ENCODE results near the gene PRR7. TPM values are rescaled to one million over a fixed set of nuclear protein-coding genes. Genes with fewer than 3 reads are reported as not detected.

PRR7 gene
- total and polyA plus RNA-seq, 2 experiments from 2014 or later, result 4.8 to 11.7 TPM

DNA sequence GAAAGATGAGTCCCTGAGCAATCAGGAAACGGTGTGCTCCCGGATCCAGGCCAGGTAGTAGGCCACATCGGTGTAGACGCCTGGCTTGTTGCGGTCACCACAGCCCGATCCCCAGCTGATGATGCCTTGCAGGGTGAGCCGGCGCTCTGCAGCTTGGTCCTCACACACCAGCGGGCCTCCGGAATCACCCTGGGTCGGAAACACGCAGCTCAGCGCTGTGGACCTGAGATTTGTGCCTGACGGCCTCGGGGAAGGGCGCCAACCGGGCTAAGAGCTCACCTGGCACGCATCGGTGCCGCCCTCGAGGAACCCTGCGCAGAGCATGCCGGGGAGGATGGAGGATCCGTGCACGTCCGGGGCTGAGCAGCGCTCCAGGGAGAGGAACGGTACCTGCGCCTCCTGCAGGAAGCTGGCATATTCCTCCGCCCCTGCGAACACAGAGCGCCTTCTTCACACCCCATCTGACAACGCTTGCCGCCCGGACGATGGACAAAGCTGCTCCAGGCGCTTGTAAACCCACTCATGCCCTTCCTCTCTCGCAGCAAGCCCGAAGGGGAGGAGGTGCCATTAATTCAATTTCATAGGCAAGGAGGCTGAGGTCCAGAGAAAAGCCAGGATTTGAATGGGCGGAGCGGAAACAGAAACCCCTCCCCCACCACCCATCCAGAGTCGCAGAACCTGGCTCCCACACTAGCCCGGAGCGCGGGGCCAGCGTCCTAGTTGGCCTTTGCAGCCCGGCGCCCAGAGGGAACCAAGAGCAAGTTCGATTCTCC lies 44.2 kb upstream of the PRR7 start:
- Histone ChIP-seq H3K27me3 (peaks cover 8% of the 10 kb centered on the region), H3K36me3 (replicated peaks; ENCODE audit: insufficient read depth, low read depth) (no peaks in the 10 kb centered on the region), H3K9me2 (replicated peaks; ENCODE audit: insufficient read depth) (no peaks in the 10 kb centered on the region), H3K27ac (no peak overlapping the region), H3K9me3 (ENCODE audit: low read depth) (no peaks in the 10 kb centered on the region), H4K20me1 (ENCODE audit: insufficient read depth, poor library complexity, severe bottlenecking) (no peaks in the 10 kb centered on the region), H3K79me2 (no peaks in the 10 kb centered on the region), H2AFZ (peak overlapping the region; percentile 71), H3K4me2 (peak overlapping the region; percentile 100), H3K4me3 (no peak overlapping the region), H3K4me1 (ENCODE audit: insufficient read depth) (peaks cover 18% of the 10 kb centered on the region)
- DNase-seq (ENCODE audit: low spot score), result peak; percentile 89
- TF ChIP-seq, protein P1, sequence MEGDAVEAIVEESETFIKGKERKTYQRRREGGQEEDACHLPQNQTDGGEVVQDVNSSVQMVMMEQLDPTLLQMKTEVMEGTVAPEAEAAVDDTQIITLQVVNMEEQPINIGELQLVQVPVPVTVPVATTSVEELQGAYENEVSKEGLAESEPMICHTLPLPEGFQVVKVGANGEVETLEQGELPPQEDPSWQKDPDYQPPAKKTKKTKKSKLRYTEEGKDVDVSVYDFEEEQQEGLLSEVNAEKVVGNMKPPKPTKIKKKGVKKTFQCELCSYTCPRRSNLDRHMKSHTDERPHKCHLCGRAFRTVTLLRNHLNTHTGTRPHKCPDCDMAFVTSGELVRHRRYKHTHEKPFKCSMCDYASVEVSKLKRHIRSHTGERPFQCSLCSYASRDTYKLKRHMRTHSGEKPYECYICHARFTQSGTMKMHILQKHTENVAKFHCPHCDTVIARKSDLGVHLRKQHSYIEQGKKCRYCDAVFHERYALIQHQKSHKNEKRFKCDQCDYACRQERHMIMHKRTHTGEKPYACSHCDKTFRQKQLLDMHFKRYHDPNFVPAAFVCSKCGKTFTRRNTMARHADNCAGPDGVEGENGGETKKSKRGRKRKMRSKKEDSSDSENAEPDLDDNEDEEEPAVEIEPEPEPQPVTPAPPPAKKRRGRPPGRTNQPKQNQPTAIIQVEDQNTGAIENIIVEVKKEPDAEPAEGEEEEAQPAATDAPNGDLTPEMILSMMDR (IDR thresholded peaks at IDR 0.05; ENCODE audit: poor library complexity), result peak; percentile 55
- TF ChIP-seq EZH2 (IDR thresholded peaks at IDR 0.05; ENCODE audit: borderline replicate concordance), result no peak
- 14% methylated on average over 49 of the region's 49 CpGs for WGBS (ENCODE audit: low lambda C conversion rate, missing lambda C conversion rate)

DNA sequence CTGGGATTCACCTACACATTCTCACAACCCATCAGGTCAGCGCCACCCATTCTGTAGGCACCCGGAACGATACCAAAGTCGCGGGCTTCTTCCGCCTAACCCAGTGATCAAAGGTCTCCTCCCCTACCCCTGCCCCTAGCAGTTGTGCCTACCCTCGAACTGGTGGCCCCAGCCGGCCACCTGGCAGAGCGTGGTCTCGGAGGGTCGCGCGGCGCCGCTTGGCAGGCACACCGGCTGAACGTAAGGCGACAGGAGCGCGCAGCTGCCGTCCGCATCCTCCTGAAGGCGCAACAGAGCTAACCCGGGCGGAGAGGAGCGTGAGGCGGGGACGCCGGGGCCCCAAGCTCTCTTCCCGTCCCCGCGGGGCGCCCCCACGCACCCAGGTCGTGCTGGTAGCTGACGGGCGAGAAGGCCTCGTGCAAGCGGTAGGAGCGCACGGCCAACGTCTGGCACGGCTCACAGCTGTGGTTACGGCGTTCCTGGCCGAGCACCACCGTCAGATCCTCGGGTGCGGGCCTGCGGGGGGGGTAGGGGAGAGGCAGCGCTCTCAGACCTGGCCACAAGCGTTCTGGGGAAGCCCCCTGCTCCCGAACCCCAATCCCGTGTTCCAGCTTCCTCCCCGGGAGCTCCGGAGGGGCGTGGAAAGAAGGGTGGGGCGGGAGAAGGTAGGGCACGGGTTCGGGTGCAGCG lies 43.4 kb upstream of the PRR7 start:
- Histone ChIP-seq H3K27ac (no peak overlapping the region), H3K9me2 (replicated peaks; ENCODE audit: insufficient read depth) (no peaks in the 10 kb centered on the region), H3K27me3 (peaks cover 8% of the 10 kb centered on the region), H3K36me3 (replicated peaks; ENCODE audit: insufficient read depth, low read depth) (no peaks in the 10 kb centered on the region), H3K4me3 (peak overlapping the region; percentile 66), H3K9me3 (ENCODE audit: low read depth) (no peaks in the 10 kb centered on the region), H2AFZ (peak overlapping the region; percentile 71), H3K4me2 (peak overlapping the region; percentile 100), H3K4me1 (ENCODE audit: insufficient read depth) (peaks cover 18% of the 10 kb centered on the region), H3K79me2 (no peaks in the 10 kb centered on the region), H4K20me1 (ENCODE audit: insufficient read depth, poor library complexity, severe bottlenecking) (no peaks in the 10 kb centered on the region)
- 5% methylated on average over 49 of the region's 61 CpGs for WGBS (ENCODE audit: low lambda C conversion rate, missing lambda C conversion rate)
- DNase-seq (ENCODE audit: low spot score), result peak; percentile 43
- TF ChIP-seq, protein P1 (IDR thresholded peaks at IDR 0.05; ENCODE audit: poor library complexity), result no peak
- TF ChIP-seq EZH2phosphoT487 (IDR thresholded peaks at IDR 0.05; ENCODE audit: low read depth, severe bottlenecking, unreplicated experiment) (no peak), EZH2 (IDR thresholded peaks at IDR 0.05; ENCODE audit: borderline replicate concordance) (peak; percentile 17)

DNA sequence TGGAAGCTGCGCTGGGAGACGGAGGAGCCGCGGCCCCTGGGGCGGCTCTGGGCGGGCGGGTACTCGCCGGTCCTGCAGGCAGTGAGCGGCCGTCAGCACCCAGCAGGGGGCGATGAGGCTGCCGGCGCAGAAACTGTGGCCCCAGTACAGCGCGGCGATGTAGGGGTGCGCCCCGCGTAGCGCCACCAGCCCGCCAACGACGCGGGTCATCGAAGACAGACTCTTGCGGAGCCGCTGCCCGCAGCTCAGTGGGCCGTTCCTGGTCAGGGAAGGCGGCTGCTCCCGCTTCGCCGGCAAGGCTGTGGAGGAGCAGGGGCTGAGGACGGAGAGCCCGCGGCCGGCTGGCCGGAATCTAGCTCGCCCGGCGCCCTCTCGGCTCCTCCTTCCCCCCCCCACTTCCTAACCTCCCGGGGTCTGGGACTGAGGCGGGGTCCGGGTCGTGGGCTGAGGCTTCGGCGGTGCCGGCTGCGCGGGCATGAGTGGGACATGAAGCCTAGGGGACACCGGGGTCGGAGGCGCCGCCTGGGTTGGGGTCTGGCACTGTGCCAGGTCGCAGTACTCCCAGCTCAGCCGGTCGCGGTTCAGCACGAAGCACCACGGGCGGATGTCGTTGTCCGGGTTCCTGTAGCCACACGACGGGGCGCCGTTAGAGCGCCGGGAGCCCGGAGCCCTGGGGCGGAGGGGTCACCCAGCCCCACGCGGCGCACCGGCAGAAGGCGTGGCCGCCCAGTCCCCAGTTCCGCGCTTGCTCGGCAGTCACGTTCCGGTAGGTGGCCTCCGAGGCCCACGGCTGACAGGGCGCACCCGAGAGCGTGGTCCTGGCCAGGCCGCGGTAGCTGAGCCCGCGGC lies 42.6 kb upstream of the PRR7 start:
- H3K9me3 ChIP-seq (ENCODE audit: low read depth), result no peaks in the 10 kb centered on the region
- H4K20me1 ChIP-seq (ENCODE audit: insufficient read depth, poor library complexity, severe bottlenecking), result no peaks in the 10 kb centered on the region
- H3K4me1 ChIP-seq (ENCODE audit: insufficient read depth), result peaks cover 18% of the 10 kb centered on the region
- no peak overlapping the region for H3K27ac ChIP-seq
- H3K27me3 ChIP-seq, result peaks cover 8% of the 10 kb centered on the region
- peak overlapping the region; percentile 75 for H2AFZ ChIP-seq
- H3K4me3 ChIP-seq, result peak overlapping the region; percentile 66
- no peaks in the 10 kb centered on the region for H3K36me3 ChIP-seq (replicated peaks; ENCODE audit: insufficient read depth, low read depth)
- TF ChIP-seq EZH2 (IDR thresholded peaks at IDR 0.05; ENCODE audit: borderline replicate concordance) (no peak), EZH2phosphoT487 (IDR thresholded peaks at IDR 0.05; ENCODE audit: low read depth, severe bottlenecking, unreplicated experiment) (no peak)
- TF ChIP-seq, protein P1 (IDR thresholded peaks at IDR 0.05; ENCODE audit: poor library complexity), result peak; percentile 74
- H3K4me2 ChIP-seq, result peak overlapping the region; percentile 100
- 2% methylated on average over 72 of the region's 93 CpGs for WGBS (ENCODE audit: low lambda C conversion rate, missing lambda C conversion rate)
- H3K9me2 ChIP-seq (replicated peaks; ENCODE audit: insufficient read depth), result no peaks in the 10 kb centered on the region
- no peaks in the 10 kb centered on the region for H3K79me2 ChIP-seq
- peak; percentile 93 for DNase-seq (ENCODE audit: low spot score)

Measured in hepatocyte (in vitro differentiated cells).